HG02852 (cell line): ENCODE results near the gene SRPK1.

Source experiments
- ATAC-seq: cut with Tn5 transposase; IDR thresholded peaks from one replicate; pipeline ENCODE4 v1.9.1; 2021; ENCODE audit warnings: mild to moderate bottlenecking, moderate library complexity; ENCODE audit not compliant: unreplicated experiment

The SRPK1 gene

DNA sequence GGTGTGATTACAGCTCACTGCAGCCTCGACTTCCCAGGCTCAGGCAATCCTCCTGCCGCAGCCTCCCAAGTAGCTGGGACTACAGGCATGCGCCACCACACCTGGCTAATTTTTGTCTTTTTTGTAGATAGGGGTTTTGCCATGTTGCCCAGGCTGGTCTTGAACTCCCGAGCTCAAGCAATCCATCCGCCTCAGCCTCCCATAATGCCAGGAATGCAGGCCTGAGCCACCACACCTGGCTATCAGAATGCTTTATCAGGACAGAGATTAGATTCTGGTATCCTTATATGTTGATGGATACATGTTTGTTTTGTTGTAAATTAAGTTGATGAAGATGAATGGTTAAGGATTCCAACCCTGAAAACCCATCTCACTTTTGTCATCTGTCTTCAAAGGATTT, 91.6 kb downstream of the SRPK1 start:
- ATAC-seq: no peak

- no peak for ATAC-seq
Observed at GRCh38 chr6:35824552-35825192, 96.2 kb downstream of the SRPK1 start.

GRCh38 chr6:35823601-35824000, 97.3 kb downstream of the SRPK1 start:
- no peak for ATAC-seq

GRCh38 chr6:35817515-35817914, 103.4 kb downstream of the SRPK1 start:
- ATAC-seq: no peak

GRCh38 chr6:35811699-35811995, 109.3 kb downstream of the SRPK1 start:
- ATAC-seq: no peak

GRCh38 chr6:35810971-35811698, 109.8 kb downstream of the SRPK1 start:
- no peak for ATAC-seq

GRCh38 chr6:35809809-35810208, 111.1 kb downstream of the SRPK1 start:
- ATAC-seq: no peak

GRCh38 chr6:35808688-35809087, 112.2 kb downstream of the SRPK1 start:
- no peak for ATAC-seq

GRCh38 chr6:35804996-35805736, 115.7 kb downstream of the SRPK1 start, which contains the start of gene LHFPL5:
TSS of gene LHFPL5 (plus strand) at chr6:35805352. CDS start at chr6:35805671, 319 bp downstream.
- no peak for ATAC-seq

DNA sequence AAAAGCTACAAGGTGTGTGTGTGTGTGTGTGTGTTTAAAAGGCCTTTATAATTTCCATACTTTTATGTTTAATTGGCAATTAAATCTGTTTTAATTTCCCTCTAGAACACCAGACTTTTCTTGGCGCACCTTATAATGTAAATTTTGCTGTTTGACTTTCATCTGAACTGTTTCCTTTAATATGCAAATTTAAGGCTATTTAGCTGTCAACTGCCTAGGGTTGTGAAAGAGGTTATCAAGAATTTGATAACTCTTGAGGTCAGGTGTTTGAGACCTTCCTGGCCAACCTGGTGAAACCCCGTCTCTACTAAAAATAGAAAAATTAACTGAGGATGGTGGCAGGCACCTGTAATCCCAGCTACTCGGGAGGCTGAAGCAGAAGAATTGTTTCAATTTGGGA, 119.8 kb downstream of the SRPK1 start:
- ATAC-seq: no peak

DNA sequence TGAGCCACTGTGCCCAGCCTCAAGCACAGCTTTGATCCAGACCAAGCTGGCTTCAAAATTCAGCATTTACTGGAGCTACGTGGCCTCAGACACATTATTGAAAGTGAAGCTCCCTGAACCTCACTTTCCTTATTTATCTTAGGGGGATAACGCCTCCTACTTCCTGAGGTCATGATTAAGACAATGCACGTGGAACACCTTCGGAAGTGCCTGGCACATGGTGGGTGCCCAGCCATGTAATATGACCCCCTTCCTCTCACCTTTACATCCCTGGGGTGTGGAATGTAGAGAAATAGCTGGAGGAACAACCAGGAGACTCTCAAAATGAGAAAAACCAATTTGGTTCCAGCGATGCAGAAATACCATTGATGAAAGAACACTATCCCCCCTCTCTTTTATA, 122.2 kb downstream of the SRPK1 start:
- ATAC-seq: no peak

- ATAC-seq: no peak
Observed at GRCh38 chr6:35797837-35798526, 122.9 kb downstream of the SRPK1 start.

DNA sequence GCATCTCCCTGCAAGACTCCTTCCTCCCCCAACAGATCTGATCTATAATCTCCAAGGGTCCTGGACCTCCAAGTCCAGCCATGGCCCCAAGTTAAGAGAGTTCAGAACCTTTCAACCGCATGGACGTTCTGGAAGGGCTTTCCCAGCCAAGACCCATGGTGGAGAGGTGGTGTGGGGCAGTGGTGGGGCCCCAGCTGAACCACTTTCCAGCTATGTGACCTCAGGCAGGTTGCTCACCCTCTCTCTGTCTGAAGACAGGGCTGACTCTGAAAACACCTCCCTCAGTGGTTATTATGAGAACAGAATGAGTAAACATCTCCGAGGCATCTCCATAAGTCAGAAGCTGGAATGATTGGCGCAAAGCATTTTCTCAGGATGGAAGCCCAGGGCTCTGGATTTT, 124.7 kb downstream of the SRPK1 start:
- ATAC-seq: no peak

DNA sequence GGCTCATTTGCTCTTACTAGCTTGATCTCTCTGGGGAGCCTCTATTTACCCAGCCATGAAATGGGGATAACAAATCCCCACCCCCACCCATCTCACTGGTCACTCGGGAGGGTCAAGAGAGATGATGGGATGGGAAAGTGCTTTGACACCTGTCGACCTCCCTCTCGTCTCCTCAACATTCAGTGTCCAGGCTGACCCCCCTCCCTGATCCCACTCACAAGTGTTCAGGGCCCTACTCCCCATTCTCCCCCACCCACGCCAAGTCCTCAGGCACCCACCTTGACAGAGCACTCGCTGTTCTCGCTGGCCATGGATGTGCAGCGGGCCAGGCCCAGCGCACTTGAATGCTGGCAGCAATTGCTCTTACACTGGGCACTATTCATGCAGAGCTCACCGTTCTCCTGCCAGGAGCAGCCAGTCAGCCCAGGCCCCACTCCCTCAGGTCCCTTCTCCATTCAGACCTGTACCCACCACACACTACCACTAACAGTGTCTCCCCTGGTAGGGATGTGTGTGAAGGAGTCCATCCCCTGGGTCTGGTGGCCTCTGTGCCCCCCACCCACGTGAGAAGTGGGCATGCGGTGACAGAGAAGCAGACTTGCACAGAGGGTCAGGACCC, 125.3 kb downstream of the SRPK1 start:
- ATAC-seq: no peak

- ATAC-seq: no peak
Observed at GRCh38 chr6:35794536-35795452, 126.1 kb downstream of the SRPK1 start.

DNA sequence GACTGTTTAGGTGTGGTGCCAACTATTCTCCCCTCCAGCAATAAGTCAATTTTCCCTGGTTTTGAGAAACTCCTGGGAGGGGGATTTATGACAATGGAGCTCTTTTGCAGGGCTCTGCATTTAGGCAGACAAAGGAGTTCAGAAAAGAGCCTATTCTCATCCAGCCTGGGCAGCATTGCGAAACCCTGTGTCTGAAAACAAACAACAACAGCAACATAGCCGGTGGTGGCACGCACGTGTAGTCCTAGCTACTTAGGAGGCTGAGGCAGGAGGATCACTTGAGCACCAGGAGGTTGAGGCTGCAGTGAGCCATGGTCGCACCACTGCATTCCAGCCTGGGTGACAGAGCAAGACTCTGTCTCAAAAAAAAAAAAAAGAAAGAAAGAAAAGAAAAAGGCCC, 130.2 kb downstream of the SRPK1 start:
- no peak for ATAC-seq

- no peak for ATAC-seq
Observed at GRCh38 chr6:35788423-35788982, 132.4 kb downstream of the SRPK1 start.

DNA sequence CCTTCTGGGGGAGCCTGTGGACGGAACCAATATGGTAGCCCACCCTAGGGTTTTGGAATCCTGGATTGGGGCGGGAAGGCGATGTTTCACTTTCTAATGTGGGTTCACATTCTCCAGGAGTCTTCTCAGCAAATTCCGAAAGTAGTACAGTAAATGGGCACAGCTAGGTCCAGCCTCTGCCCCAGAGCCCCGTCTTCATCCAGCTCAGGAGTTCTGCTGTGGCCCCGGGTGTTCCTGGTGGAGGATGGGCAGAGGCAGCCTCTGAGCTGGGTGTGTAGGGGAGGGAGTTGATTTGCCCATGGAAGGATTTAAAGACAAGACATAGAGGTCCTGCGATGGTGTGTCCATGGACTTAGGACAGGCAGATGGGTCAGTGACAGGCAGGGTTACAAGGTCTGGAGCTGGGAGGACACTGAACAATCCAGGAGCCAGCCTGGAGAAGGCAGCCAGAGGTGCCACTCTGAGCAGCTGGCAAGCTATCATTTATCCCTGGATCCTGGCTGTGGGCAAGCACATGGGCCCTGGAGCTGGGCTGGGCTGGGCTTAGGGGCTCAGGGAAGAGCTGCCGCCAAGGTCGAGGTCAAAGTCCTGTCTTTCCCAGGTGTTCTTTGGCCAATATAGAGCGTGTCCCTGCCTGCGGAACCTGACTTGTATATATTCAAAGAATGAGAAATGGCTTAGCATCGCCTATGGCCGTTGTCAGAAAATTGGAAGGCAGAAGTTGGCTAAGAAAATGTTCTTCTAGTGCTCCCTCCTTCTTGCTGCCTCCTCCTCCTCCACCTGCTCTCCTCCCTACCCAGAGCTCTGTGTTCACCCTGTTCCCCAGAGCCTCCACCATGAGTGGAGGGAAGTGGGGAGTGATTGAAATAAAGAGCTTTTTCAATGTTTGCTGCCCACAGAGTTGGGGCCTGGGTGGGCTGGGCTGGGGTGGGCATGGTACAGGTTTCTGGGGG, 133.4 kb downstream of the SRPK1 start:
- ATAC-seq: no peak

DNA sequence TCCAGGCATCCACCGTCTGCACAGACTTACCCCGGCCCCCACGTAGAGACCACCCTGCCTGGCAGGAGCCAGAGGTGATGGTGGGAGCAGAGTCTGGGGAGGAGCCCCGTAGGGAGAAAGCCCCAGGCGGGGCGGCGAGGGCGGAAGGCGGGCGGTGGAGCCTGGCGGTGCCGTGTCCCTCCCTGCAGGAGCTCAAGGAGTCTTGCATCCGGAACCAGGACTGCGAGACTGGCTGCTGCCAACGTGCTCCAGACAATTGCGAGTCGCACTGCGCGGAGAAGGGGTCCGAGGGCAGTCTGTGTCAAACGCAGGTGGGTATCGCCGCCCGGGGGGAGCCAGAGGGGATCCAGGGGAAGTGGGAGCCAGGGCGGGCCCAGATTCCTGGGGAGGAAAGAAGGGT, 134.1 kb downstream of the SRPK1 start:
- ATAC-seq: no peak
